ENCODE results near the gene HOXC11.

The HOXC11 gene

GRCh38 chr12:54002915-54003389 lies 30.0 kb downstream of the HOXC11 start:
- DNase-seq (ENCODE audit: low read depth in 1 of 2, low spot score in 1 of 2) = no peak
- H3K4me3 ChIP-seq (replicated peaks; ENCODE audit: insufficient read depth, low read length) = no peak overlapping the region
- peaks cover 91% of the 10 kb centered on the region for H3K27me3 ChIP-seq (ENCODE audit: insufficient read depth, poor library complexity, severe bottlenecking)
- H3K27ac ChIP-seq (replicated peaks) = no peak overlapping the region
- TF ChIP-seq GABPA (IDR thresholded peaks at IDR 0.05; ENCODE audit: low read depth) (no peak), REST (IDR thresholded peaks at IDR 0.05; ENCODE audit: insufficient replicate concordance, low read depth) (no peak), SPI1 (IDR thresholded peaks at IDR 0.05; ENCODE audit: borderline replicate concordance, low read depth) (no peak)

GRCh38 chr12:54003625-54004024 lies 30.7 kb downstream of the HOXC11 start:
- TF ChIP-seq POLR2AphosphoS5 (IDR thresholded peaks at IDR 0.05; ENCODE audit: low read depth) = no peak
- TF ChIP-seq SPI1 (IDR thresholded peaks at IDR 0.05; ENCODE audit: borderline replicate concordance, low read depth) = no peak
- TF ChIP-seq CTCF (IDR thresholded peaks at IDR 0.05; ENCODE audit: insufficient read depth, low read length) = no peak
- no peak for TF ChIP-seq GABPA (IDR thresholded peaks at IDR 0.05; ENCODE audit: low read depth)
- no peak for TF ChIP-seq REST (IDR thresholded peaks at IDR 0.05; ENCODE audit: insufficient replicate concordance, low read depth)
- Histone ChIP-seq H3K27ac (replicated peaks) (no peak overlapping the region), H3K27me3 (ENCODE audit: insufficient read depth, poor library complexity, severe bottlenecking) (peaks cover 89% of the 10 kb centered on the region), H3K4me3 (replicated peaks; ENCODE audit: insufficient read depth, low read length) (no peak overlapping the region)
- DNase-seq (ENCODE audit: low read depth in 1 of 2, low spot score in 1 of 2) = no peak

- Histone ChIP-seq H3K4me3 (replicated peaks; ENCODE audit: insufficient read depth, low read length) (no peak overlapping the region), H3K27ac (replicated peaks) (no peak overlapping the region), H3K27me3 (ENCODE audit: insufficient read depth, poor library complexity, severe bottlenecking) (peaks cover 87% of the 10 kb centered on the region)
- no peak for DNase-seq (ENCODE audit: low read depth in 1 of 2, low spot score in 1 of 2)
- TF ChIP-seq POLR2AphosphoS5 (IDR thresholded peaks at IDR 0.05; ENCODE audit: low read depth) (no peak), CTCF (IDR thresholded peaks at IDR 0.05; ENCODE audit: insufficient read depth, low read length) (no peak), REST (IDR thresholded peaks at IDR 0.05; ENCODE audit: insufficient replicate concordance, low read depth) (no peak), GABPA (IDR thresholded peaks at IDR 0.05; ENCODE audit: low read depth) (no peak), SPI1 (IDR thresholded peaks at IDR 0.05; ENCODE audit: borderline replicate concordance, low read depth) (no peak)
These were observed 31.3 kb downstream of the HOXC11 start for GRCh38 chr12:54004063-54004840.
